Measurements from ENCODE around the gene UST. TPM values are rescaled to one million over a fixed set of nuclear protein-coding genes. Genes with fewer than 3 reads are reported as not detected.
A peak's percentile ranks its signal among the peaks of the same experiment; 100 is the strongest.

Gene UST
- total and polyA plus RNA-seq, 2 of the 8 experiments (the other 6 are each of a cell fraction or from before 2014, with no cell fraction given) = 13.5 to 34.5 TPM

- no peaks in the 10 kb centered on the region for H3K27me3 ChIP-seq (replicated peaks in 1 of 4; ENCODE audit: control insufficient read depth in 3 of 4, extremely low read depth in 1 of 4, insufficient read depth in 3 of 4, low read length in 3 of 4)
- H3K56ac ChIP-seq (replicated peaks; ENCODE audit: insufficient read length, low read depth, low read length) = no peak overlapping the region
- H2AK5ac ChIP-seq (ENCODE audit: low read depth, low read length) = peak overlapping the region; percentile 28; the same call in 1 of the 2 replicates
- peaks cover 0 to 93% of the 10 kb centered on the region in 2 experiments; a peak in 3 of 4 replicates for H3K79me2 ChIP-seq (ENCODE audit: control insufficient read depth in 1 of 2, insufficient read depth in 2 of 2, low read length in 2 of 2)
- CTCF ChIA-PET (ENCODE audit: partially characterized antibody) = interaction anchor here (1.6 kb wide), 1 partner anchor 10 kb away, joined by 3 read pairs; no protein-coding TSS in a partner anchor
- WGBS, 2 experiments (ENCODE audit: extremely low coverage in 1 of 2, insufficient coverage in 1 of 2, insufficient read length in 1 of 2, insufficient replicate concordance in 2 of 2, low coverage in 1 of 2, low lambda C conversion rate in 2 of 2, missing lambda C conversion rate in 1 of 2) = 85% methylated on average over 5 of the region's 5 CpGs; no CpG with 5 or more reads in 1 of the 2 experiments
- no peak overlapping the region for H3K23ac ChIP-seq (ENCODE audit: insufficient read length)
- H2BK12ac ChIP-seq (ENCODE audit: low read depth, low read length) = no peak overlapping the region
- no peak overlapping the region for H4K91ac ChIP-seq (replicated peaks; ENCODE audit: insufficient read length, low read length)
- H3K79me1 ChIP-seq (ENCODE audit: low read depth, low read length) = peaks cover 5% of the 10 kb centered on the region; the same call in 1 of the 2 replicates
- no peak overlapping the region for H2AFZ ChIP-seq (ENCODE audit: low read length)
- no peak overlapping the region for H3K27ac ChIP-seq (ENCODE audit: low read depth, low read length)
- no peak overlapping the region for H2BK120ac ChIP-seq (replicated peaks; ENCODE audit: low read depth, low read length)
- peak overlapping the region; percentile 5; the same call in 1 of the 2 replicates for H2BK5ac ChIP-seq (ENCODE audit: low read depth, low read length)
- no peak overlapping the region for H3K4me3 ChIP-seq (ENCODE audit: extremely low read depth in 1 of 4, insufficient read depth in 2 of 4, low read depth in 3 of 4, low read length in 4 of 4)
- peaks cover 0 to 2% of the 10 kb centered on the region in 2 experiments for H4K20me1 ChIP-seq (replicated peaks in 1 of 2; ENCODE audit: control insufficient read depth in 1 of 2, insufficient read depth in 2 of 2, low read length in 2 of 2)
- no peak overlapping the region for H2BK15ac ChIP-seq (ENCODE audit: low read length)
- POLR2A ChIA-PET (ENCODE audit: partially characterized antibody) = no interaction called here
- FAIRE-seq (no peak), DNase-seq (ENCODE audit: low read depth in 1 of 2, low spot score in 2 of 2) (no peak)
- no peak overlapping the region for H4K8ac ChIP-seq (ENCODE audit: extremely low read depth, insufficient read depth, low read length)
- no peak overlapping the region for H3K4ac ChIP-seq (replicated peaks; ENCODE audit: insufficient read length, low read depth, low read length)
- H3K9ac ChIP-seq (replicated peaks in 1 of 4; ENCODE audit: extremely low read depth in 1 of 4, low read depth in 3 of 4, low read length in 3 of 4) = no peak overlapping the region
- no peak overlapping the region for H4K5ac ChIP-seq (ENCODE audit: insufficient read length, low read depth, low read length)
- no peak overlapping the region for H3K4me2 ChIP-seq (ENCODE audit: insufficient read depth in 1 of 2, low read depth in 2 of 2, low read length in 2 of 2)
- H3K36me3 ChIP-seq (ENCODE audit: control insufficient read depth in 2 of 4, insufficient read depth in 4 of 4, low read length in 3 of 4) = no peaks in the 10 kb centered on the region
- no peaks in the 10 kb centered on the region for H3K9me3 ChIP-seq (ENCODE audit: insufficient read depth in 2 of 2, low read depth in 1 of 2, low read length in 1 of 2)
- H3K14ac ChIP-seq (ENCODE audit: insufficient read length) = no peak overlapping the region
- no peak overlapping the region for H3K18ac ChIP-seq (ENCODE audit: extremely low read depth, low read length)
- peaks cover 3 to 11% (median 7%) of the 10 kb centered on the region in 4 experiments for H3K4me1 ChIP-seq (replicated peaks in 1 of 4; ENCODE audit: control insufficient read depth in 3 of 4, insufficient read depth in 4 of 4, low read length in 3 of 4)
- H2BK20ac ChIP-seq (ENCODE audit: low read length) = no peak overlapping the region
- no peaks in the 10 kb centered on the region for H3K23me2 ChIP-seq (ENCODE audit: low read depth, low read length)
- TF ChIP-seq GABPA (IDR thresholded peaks at IDR 0.05; ENCODE audit: borderline replicate concordance, insufficient read depth, low read length) = no peak
- TF ChIP-seq POLR2A (IDR thresholded peaks at IDR 0.05; ENCODE audit: control extremely low read depth in 1 of 2, low read depth in 2 of 2, low read length in 2 of 2) = no peak
- no peak for TF ChIP-seq HDAC6 (IDR thresholded peaks at IDR 0.05; ENCODE audit: low read depth, low read length)
- no peak for TF ChIP-seq RNF2 (IDR thresholded peaks at IDR 0.05; ENCODE audit: borderline replicate concordance, low read depth, low read length, missing control alignments, poor library complexity, severe bottlenecking)
- TF ChIP-seq EGR1 (IDR thresholded peaks at IDR 0.05; ENCODE audit: borderline replicate concordance, low read depth, low read length) = no peak
- TF ChIP-seq SIRT6 (IDR thresholded peaks at IDR 0.05; ENCODE audit: low read length) = no peak
- no peak for TF ChIP-seq NANOG (IDR thresholded peaks at IDR 0.05; ENCODE audit: insufficient read depth, low read depth, low read length, poor library complexity, severe bottlenecking)
- no peak for TF ChIP-seq CHD2 (IDR thresholded peaks at IDR 0.05; ENCODE audit: low read length)
- no peak for TF ChIP-seq CTBP2 (IDR thresholded peaks at IDR 0.05; ENCODE audit: borderline replicate concordance, insufficient read depth, insufficient read length, low read length)
- no peak for TF ChIP-seq CBX5 (IDR thresholded peaks at IDR 0.05; ENCODE audit: low read depth, low read length)
- TF ChIP-seq EP300 (IDR thresholded peaks at IDR 0.05; ENCODE audit: borderline replicate concordance in 1 of 2, low read depth in 2 of 2, low read length in 2 of 2) = no peak
- no peak for TF ChIP-seq YY1 (IDR thresholded peaks at IDR 0.05; ENCODE audit: low read depth, low read length)
Observed at GRCh38 chr6:148837941-148838340, 91.1 kb downstream of the UST start.

All from H1 (cell line).